ENCODE data around the gene SFRP5.

Gene SFRP5

DNA sequence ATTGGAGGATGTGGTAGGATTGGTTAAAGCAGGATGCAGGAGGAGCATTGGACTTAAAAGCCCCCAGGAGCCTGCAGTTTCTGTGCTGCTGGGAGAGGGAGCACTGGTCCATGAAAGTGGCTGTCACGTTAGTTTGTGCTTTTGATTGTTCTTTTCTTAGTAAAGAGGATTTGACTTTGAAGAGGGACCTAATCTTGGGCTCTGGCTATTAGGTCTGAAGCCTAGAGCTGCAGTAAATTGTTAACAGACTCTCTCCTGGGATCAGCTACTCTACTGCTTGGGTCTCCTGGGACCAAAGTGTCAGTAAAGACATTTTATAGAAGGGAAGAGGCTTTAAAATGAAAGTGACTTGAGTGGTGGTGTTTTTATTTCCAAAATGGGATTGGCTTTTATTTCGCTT, 31.2 kb downstream of the SFRP5 start:
- Histone ChIP-seq H3K36me3 (ENCODE audit: control insufficient read depth, insufficient read depth, low read length) (peaks cover 10% of the 10 kb centered on the region), H3K4me1 (ENCODE audit: control insufficient read depth, insufficient read depth, low read length) (no peaks in the 10 kb centered on the region), H3K27me3 (ENCODE audit: control insufficient read depth, insufficient read depth, low read length) (peaks cover 11% of the 10 kb centered on the region), H3K9ac (ENCODE audit: low read depth, low read length) (no peak overlapping the region), H3K9me3 (ENCODE audit: control insufficient read depth, insufficient read depth, low read length) (peaks cover 9% of the 10 kb centered on the region), H3K4me3 (ENCODE audit: low read depth, low read length) (no peak overlapping the region)

DNA sequence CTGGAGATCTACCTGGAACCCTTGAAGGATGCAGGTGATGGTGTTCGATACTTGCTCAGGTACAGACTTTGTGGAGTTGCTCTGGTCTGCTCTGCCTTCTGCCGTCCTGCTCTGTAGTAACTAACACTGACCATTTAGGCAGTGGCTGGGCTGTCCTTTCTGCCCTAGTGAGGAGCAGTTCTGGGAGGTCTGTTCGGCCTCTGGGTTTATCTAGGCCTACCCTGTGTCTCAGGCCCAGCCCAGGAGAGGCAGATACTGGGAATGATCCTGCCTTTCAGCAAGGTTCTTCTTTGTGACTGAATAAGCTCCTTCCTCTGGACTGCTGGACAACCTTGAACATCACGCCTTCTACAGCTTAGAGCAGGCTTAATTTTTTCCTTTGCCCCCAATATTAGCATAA, 33.2 kb downstream of the SFRP5 start:
- Histone ChIP-seq H3K36me3 (ENCODE audit: control insufficient read depth, insufficient read depth, low read length) (no peaks in the 10 kb centered on the region), H3K4me3 (ENCODE audit: low read depth, low read length) (no peak overlapping the region), H3K9me3 (ENCODE audit: control insufficient read depth, insufficient read depth, low read length) (peaks cover 9% of the 10 kb centered on the region), H3K4me1 (ENCODE audit: control insufficient read depth, insufficient read depth, low read length) (no peaks in the 10 kb centered on the region), H3K27me3 (ENCODE audit: control insufficient read depth, insufficient read depth, low read length) (peaks cover 26% of the 10 kb centered on the region), H3K9ac (ENCODE audit: low read depth, low read length) (no peak overlapping the region)

GRCh38 chr10:97737770-97738265, 34.0 kb downstream of the SFRP5 start:
- peaks cover 9% of the 10 kb centered on the region for H3K9me3 ChIP-seq (ENCODE audit: control insufficient read depth, insufficient read depth, low read length)
- H3K36me3 ChIP-seq (ENCODE audit: control insufficient read depth, insufficient read depth, low read length) = no peaks in the 10 kb centered on the region
- H3K27me3 ChIP-seq (ENCODE audit: control insufficient read depth, insufficient read depth, low read length) = peaks cover 26% of the 10 kb centered on the region
- H3K9ac ChIP-seq (ENCODE audit: low read depth, low read length) = peak overlapping the region; percentile 57
- peak overlapping the region; percentile 91 for H3K4me3 ChIP-seq (ENCODE audit: low read depth, low read length)
- no peaks in the 10 kb centered on the region for H3K4me1 ChIP-seq (ENCODE audit: control insufficient read depth, insufficient read depth, low read length)

GRCh38 chr10:97736902-97737769, 34.7 kb downstream of the SFRP5 start, which contains the start of gene ZFYVE27:
Gene ZFYVE27, plus strand, starts transcription at chr10:97737128. Its CDS starts 1,350 bp downstream, at chr10:97738478.
- Histone ChIP-seq H3K9me3 (ENCODE audit: control insufficient read depth, insufficient read depth, low read length) (peaks cover 9% of the 10 kb centered on the region), H3K27me3 (ENCODE audit: control insufficient read depth, insufficient read depth, low read length) (peaks cover 26% of the 10 kb centered on the region), H3K4me1 (ENCODE audit: control insufficient read depth, insufficient read depth, low read length) (no peaks in the 10 kb centered on the region), H3K4me3 (ENCODE audit: low read depth, low read length) (peak within 1 kb of the TSS; percentile 91), H3K9ac (ENCODE audit: low read depth, low read length) (peak within 1 kb of the TSS; percentile 57), H3K36me3 (ENCODE audit: control insufficient read depth, insufficient read depth, low read length) (no peaks in the 10 kb centered on the region)

- H3K36me3 ChIP-seq (ENCODE audit: control insufficient read depth, insufficient read depth, low read length) = no peaks in the 10 kb centered on the region
- H3K9ac ChIP-seq (ENCODE audit: low read depth, low read length) = no peak overlapping the region
- H3K9me3 ChIP-seq (ENCODE audit: control insufficient read depth, insufficient read depth, low read length) = peaks cover 9% of the 10 kb centered on the region
- no peak overlapping the region for H3K4me3 ChIP-seq (ENCODE audit: low read depth, low read length)
- peaks cover 26% of the 10 kb centered on the region for H3K27me3 ChIP-seq (ENCODE audit: control insufficient read depth, insufficient read depth, low read length)
- H3K4me1 ChIP-seq (ENCODE audit: control insufficient read depth, insufficient read depth, low read length) = no peaks in the 10 kb centered on the region
Measured at GRCh38 chr10:97736403-97736901, 35.3 kb downstream of the SFRP5 start.

DNA sequence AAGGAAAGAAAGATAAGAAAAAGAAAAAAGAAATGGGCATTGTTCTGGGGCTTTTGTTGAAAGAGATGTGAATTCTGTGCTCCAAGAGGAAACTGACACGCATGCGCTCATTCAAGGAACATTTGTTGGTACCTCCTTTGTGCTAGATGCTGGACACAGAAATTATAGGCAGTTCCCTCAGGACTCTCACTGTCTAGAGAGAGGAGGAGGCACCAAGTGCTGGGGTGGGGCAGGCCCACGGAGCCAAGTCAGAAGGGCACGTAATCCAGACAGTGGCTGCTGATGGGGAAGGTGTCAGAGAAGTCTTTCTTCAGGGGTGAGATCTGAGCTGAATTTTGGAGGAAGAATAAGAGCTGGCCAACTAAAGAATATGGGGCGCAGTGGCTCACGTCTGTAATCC, 37.8 kb downstream of the SFRP5 start:
- Histone ChIP-seq H3K4me3 (ENCODE audit: low read depth, low read length) (no peak overlapping the region), H3K9me3 (ENCODE audit: control insufficient read depth, insufficient read depth, low read length) (peaks cover 9% of the 10 kb centered on the region), H3K36me3 (ENCODE audit: control insufficient read depth, insufficient read depth, low read length) (no peaks in the 10 kb centered on the region), H3K4me1 (ENCODE audit: control insufficient read depth, insufficient read depth, low read length) (no peaks in the 10 kb centered on the region), H3K27me3 (ENCODE audit: control insufficient read depth, insufficient read depth, low read length) (peaks cover 26% of the 10 kb centered on the region), H3K9ac (ENCODE audit: low read depth, low read length) (no peak overlapping the region)

GRCh38 chr10:97733256-97733655, 38.5 kb downstream of the SFRP5 start:
- no peak overlapping the region for H3K9ac ChIP-seq (ENCODE audit: low read depth, low read length)
- peaks cover 9% of the 10 kb centered on the region for H3K9me3 ChIP-seq (ENCODE audit: control insufficient read depth, insufficient read depth, low read length)
- no peaks in the 10 kb centered on the region for H3K4me1 ChIP-seq (ENCODE audit: control insufficient read depth, insufficient read depth, low read length)
- H3K4me3 ChIP-seq (ENCODE audit: low read depth, low read length) = no peak overlapping the region
- H3K27me3 ChIP-seq (ENCODE audit: control insufficient read depth, insufficient read depth, low read length) = peaks cover 26% of the 10 kb centered on the region
- H3K36me3 ChIP-seq (ENCODE audit: control insufficient read depth, insufficient read depth, low read length) = no peaks in the 10 kb centered on the region

DNA sequence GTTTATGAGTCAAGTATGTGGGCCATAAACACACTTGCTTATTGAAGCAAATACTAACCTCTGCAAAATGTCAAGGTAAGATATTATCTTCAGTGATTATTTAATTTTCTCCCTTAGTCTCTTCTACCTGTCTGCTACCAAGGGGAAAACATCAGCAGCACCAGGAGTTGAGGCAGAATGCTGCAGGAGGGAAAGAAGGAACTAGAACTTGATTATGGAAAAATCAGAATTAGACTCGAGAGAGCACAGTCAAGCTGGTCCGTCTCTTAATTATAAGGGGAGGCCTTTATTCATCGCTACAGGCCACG, 39.8 kb downstream of the SFRP5 start:
- Histone ChIP-seq H3K9ac (ENCODE audit: low read depth, low read length) (no peak overlapping the region), H3K4me3 (ENCODE audit: low read depth, low read length) (no peak overlapping the region), H3K36me3 (ENCODE audit: control insufficient read depth, insufficient read depth, low read length) (no peaks in the 10 kb centered on the region), H3K9me3 (ENCODE audit: control insufficient read depth, insufficient read depth, low read length) (peaks cover 9% of the 10 kb centered on the region), H3K4me1 (ENCODE audit: control insufficient read depth, insufficient read depth, low read length) (no peaks in the 10 kb centered on the region), H3K27me3 (ENCODE audit: control insufficient read depth, insufficient read depth, low read length) (peaks cover 26% of the 10 kb centered on the region)

- peaks cover 24% of the 10 kb centered on the region for H3K27me3 ChIP-seq (ENCODE audit: control insufficient read depth, insufficient read depth, low read length)
- H3K36me3 ChIP-seq (ENCODE audit: control insufficient read depth, insufficient read depth, low read length) = no peaks in the 10 kb centered on the region
- H3K9ac ChIP-seq (ENCODE audit: low read depth, low read length) = no peak overlapping the region
- H3K4me3 ChIP-seq (ENCODE audit: low read depth, low read length) = no peak overlapping the region
- H3K9me3 ChIP-seq (ENCODE audit: control insufficient read depth, insufficient read depth, low read length) = peaks cover 6% of the 10 kb centered on the region
- H3K4me1 ChIP-seq (ENCODE audit: control insufficient read depth, insufficient read depth, low read length) = no peaks in the 10 kb centered on the region
Measured at GRCh38 chr10:97731346-97732051, 40.3 kb downstream of the SFRP5 start.

GRCh38 chr10:97729014-97729413, 42.8 kb downstream of the SFRP5 start:
- Histone ChIP-seq H3K9ac (ENCODE audit: low read depth, low read length) (no peak overlapping the region), H3K4me3 (ENCODE audit: low read depth, low read length) (no peak overlapping the region), H3K4me1 (ENCODE audit: control insufficient read depth, insufficient read depth, low read length) (no peaks in the 10 kb centered on the region), H3K9me3 (ENCODE audit: control insufficient read depth, insufficient read depth, low read length) (no peaks in the 10 kb centered on the region), H3K27me3 (ENCODE audit: control insufficient read depth, insufficient read depth, low read length) (peaks cover 3% of the 10 kb centered on the region), H3K36me3 (ENCODE audit: control insufficient read depth, insufficient read depth, low read length) (no peaks in the 10 kb centered on the region)

GRCh38 chr10:97726636-97727178, 45.1 kb downstream of the SFRP5 start:
- H3K4me1 ChIP-seq (ENCODE audit: control insufficient read depth, insufficient read depth, low read length) = no peaks in the 10 kb centered on the region
- no peak overlapping the region for H3K9ac ChIP-seq (ENCODE audit: low read depth, low read length)
- H3K9me3 ChIP-seq (ENCODE audit: control insufficient read depth, insufficient read depth, low read length) = no peaks in the 10 kb centered on the region
- H3K4me3 ChIP-seq (ENCODE audit: low read depth, low read length) = no peak overlapping the region
- no peaks in the 10 kb centered on the region for H3K36me3 ChIP-seq (ENCODE audit: control insufficient read depth, insufficient read depth, low read length)
- H3K27me3 ChIP-seq (ENCODE audit: control insufficient read depth, insufficient read depth, low read length) = no peaks in the 10 kb centered on the region
